Peyer's patch (tissue), 4 donors: ENCODE measurements around the gene MTF1.

Source experiments
- POLR2A ChIP-seq, 2 donors: fragments of 450-650 bp; IDR thresholded peaks; one replicate each; pipeline ENCODE4 v1.5.1; 2017; ENCODE audit warnings: antibody characterized with exemption in 2 of 2, mild to moderate bottlenecking in 2 of 2, moderate library complexity in 2 of 2
- TF ChIP-seq, protein P1 (sequence below), 6 experiments: fragments of 450-650 bp in 4 of 6; fragments of 200-600 bp in 2 of 6; sonication (generic) in 1 of 6; IDR thresholded peaks; one replicate each; pipeline ENCODE4 v1.5.1; 2017 to 2019; ENCODE audit warnings: antibody characterized with exemption in 6 of 6, mild to moderate bottlenecking in 3 of 6, moderate library complexity in 1 of 6

DNA sequence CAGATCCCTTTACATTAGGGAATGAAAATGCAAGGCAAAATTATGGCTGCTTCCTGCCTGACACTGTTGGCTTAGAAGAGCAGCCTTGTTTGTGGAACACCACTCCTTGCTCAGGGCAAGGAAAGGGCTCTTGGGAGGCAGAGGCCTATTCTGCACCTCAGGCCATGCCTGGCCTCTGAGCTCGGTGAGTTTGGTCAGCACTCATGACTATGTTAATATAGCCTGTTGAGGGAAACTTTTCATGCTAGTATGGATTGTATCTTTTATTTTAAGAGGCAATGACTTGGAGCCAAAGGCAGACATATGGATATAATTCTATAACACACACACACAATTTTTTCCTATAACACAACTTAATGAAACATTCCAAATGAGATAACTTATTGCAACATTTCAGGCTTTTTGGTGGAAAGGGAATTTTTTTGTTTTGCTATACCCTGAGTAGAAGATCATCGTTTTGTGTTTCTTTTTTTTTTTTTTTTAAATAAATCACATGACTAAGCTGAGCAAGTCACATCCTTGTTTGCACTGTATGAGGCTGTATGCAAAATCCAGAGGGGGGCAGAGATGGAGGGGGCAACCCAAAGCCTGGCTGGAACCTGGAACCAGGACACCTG, 45.8 kb downstream of the MTF1 start:
- TF ChIP-seq, protein P1, sequence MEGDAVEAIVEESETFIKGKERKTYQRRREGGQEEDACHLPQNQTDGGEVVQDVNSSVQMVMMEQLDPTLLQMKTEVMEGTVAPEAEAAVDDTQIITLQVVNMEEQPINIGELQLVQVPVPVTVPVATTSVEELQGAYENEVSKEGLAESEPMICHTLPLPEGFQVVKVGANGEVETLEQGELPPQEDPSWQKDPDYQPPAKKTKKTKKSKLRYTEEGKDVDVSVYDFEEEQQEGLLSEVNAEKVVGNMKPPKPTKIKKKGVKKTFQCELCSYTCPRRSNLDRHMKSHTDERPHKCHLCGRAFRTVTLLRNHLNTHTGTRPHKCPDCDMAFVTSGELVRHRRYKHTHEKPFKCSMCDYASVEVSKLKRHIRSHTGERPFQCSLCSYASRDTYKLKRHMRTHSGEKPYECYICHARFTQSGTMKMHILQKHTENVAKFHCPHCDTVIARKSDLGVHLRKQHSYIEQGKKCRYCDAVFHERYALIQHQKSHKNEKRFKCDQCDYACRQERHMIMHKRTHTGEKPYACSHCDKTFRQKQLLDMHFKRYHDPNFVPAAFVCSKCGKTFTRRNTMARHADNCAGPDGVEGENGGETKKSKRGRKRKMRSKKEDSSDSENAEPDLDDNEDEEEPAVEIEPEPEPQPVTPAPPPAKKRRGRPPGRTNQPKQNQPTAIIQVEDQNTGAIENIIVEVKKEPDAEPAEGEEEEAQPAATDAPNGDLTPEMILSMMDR (IDR thresholded peaks at IDR 0.05), result no peak
- TF ChIP-seq POLR2A (IDR thresholded peaks at IDR 0.05), result no peak
